Activated T-cell treated with anti-CD3 and anti-CD28 coated beads, Interleukin-2, amount 50 U/mL, for 4 hours (primary cell): ENCODE measurements around the gene ZBTB7A. TPM values are rescaled to one million over a fixed set of nuclear protein-coding genes. Genes with fewer than 3 reads are reported as not detected.
A peak's percentile ranks its signal among the peaks of the same experiment; 100 is the strongest.

Experiments used
- ATAC-seq, 2 donors: fragments of 200-7000 bp; cut with Tn5 transposase; one replicate each; pipeline ENCODE4 v1.10.0; 2021
- DNase-seq: peaks from one replicate; pipeline ENCODE4 v3.0.0-alpha.2; 2020
- H3K27me3 Mint-ChIP-seq: one replicate; pipeline ENCODE4 v1.8.0; 2021; ENCODE audit warnings: low read depth, mixed read lengths
- H3K36me3 Mint-ChIP-seq: one replicate; pipeline ENCODE4 v1.8.0; 2022; ENCODE audit warnings: mixed read lengths; ENCODE audit not compliant: insufficient read depth
- H3K4me1 Mint-ChIP-seq: one replicate; pipeline ENCODE4 v1.8.0; 2021; ENCODE audit warnings: low read depth, mixed read lengths
- H3K4me3 Mint-ChIP-seq: one replicate; pipeline ENCODE4 v1.8.0; 2021; ENCODE audit warnings: mild to moderate bottlenecking, moderate library complexity, mixed read lengths
- H3K9me3 Mint-ChIP-seq: one replicate; pipeline ENCODE4 v1.8.0; 2021; ENCODE audit warnings: mixed read lengths
- total RNA-seq, 3 donors: library from RNA; stranded (reverse); gene quantifications; one replicate each; pipeline ENCODE4 v1.2.1, GENCODE V29; 2021

Gene ZBTB7A
- total RNA-seq, 3 donors from 2014 or later: 46.6 to 49.6 (median 47.4) TPM

GRCh38 chr19:4087787-4088679 is 21.3 kb upstream of the ZBTB7A start:
- Mint-ChIP-seq H3K36me3 (no peaks in the 10 kb centered on the region), H3K4me1 (peaks cover 55% of the 10 kb centered on the region), H3K9me3 (no peaks in the 10 kb centered on the region), H3K4me3 (no peak overlapping the region), H3K27me3 (no peaks in the 10 kb centered on the region)
- no peak for ATAC-seq
- no peak for DNase-seq

GRCh38 chr19:4086411-4086867 is 19.7 kb upstream of the ZBTB7A start:
- ATAC-seq: no peak
- H3K4me1 Mint-ChIP-seq: peaks cover 59% of the 10 kb centered on the region
- H3K4me3 Mint-ChIP-seq: no peak overlapping the region

GRCh38 chr19:4084547-4084877 is 17.8 kb upstream of the ZBTB7A start:
- H3K4me1 Mint-ChIP-seq: peaks cover 56% of the 10 kb centered on the region
- no peaks in the 10 kb centered on the region for H3K36me3 Mint-ChIP-seq
- no peaks in the 10 kb centered on the region for H3K27me3 Mint-ChIP-seq
- H3K4me3 Mint-ChIP-seq: peak overlapping the region; percentile 40
- no peaks in the 10 kb centered on the region for H3K9me3 Mint-ChIP-seq
- ATAC-seq (no peak), DNase-seq (no peak)

More at GRCh38 chr19:4086411-4086867, 19.7 kb upstream of the ZBTB7A start:
- no peaks in the 10 kb centered on the region for H3K36me3 Mint-ChIP-seq
- DNase-seq: no peak
- no peaks in the 10 kb centered on the region for H3K27me3 Mint-ChIP-seq
- H3K9me3 Mint-ChIP-seq: no peaks in the 10 kb centered on the region

- DNase-seq (no peak), ATAC-seq (peak; percentile 17 to 29)
- Mint-ChIP-seq H3K4me1 (peaks cover 53% of the 10 kb centered on the region), H3K36me3 (no peaks in the 10 kb centered on the region), H3K4me3 (peak overlapping the region; percentile 40), H3K27me3 (no peaks in the 10 kb centered on the region), H3K9me3 (no peaks in the 10 kb centered on the region)
These were observed 17.2 kb upstream of the ZBTB7A start for GRCh38 chr19:4083677-4084546.

GRCh38 chr19:4082172-4082571 is 15.5 kb upstream of the ZBTB7A start:
- peaks cover 48% of the 10 kb centered on the region for H3K4me1 Mint-ChIP-seq
- ATAC-seq (no peak), DNase-seq (no peak)
- H3K9me3 Mint-ChIP-seq: no peaks in the 10 kb centered on the region
- H3K36me3 Mint-ChIP-seq: no peaks in the 10 kb centered on the region
- H3K27me3 Mint-ChIP-seq: no peaks in the 10 kb centered on the region
- H3K4me3 Mint-ChIP-seq: no peak overlapping the region

- no peak for DNase-seq
- no peaks in the 10 kb centered on the region for H3K27me3 Mint-ChIP-seq
- ATAC-seq: no peak
- peaks cover 49% of the 10 kb centered on the region for H3K4me1 Mint-ChIP-seq
- H3K36me3 Mint-ChIP-seq: no peaks in the 10 kb centered on the region
- no peak overlapping the region for H3K4me3 Mint-ChIP-seq
- no peaks in the 10 kb centered on the region for H3K9me3 Mint-ChIP-seq
These were observed 14.9 kb upstream of the ZBTB7A start for GRCh38 chr19:4081441-4082129.

GRCh38 chr19:4080473-4080872 is 13.8 kb upstream of the ZBTB7A start:
- H3K27me3 Mint-ChIP-seq: no peaks in the 10 kb centered on the region
- ATAC-seq: no peak
- no peak for DNase-seq
- peaks cover 41% of the 10 kb centered on the region for H3K4me1 Mint-ChIP-seq
- no peak overlapping the region for H3K4me3 Mint-ChIP-seq
- H3K36me3 Mint-ChIP-seq: no peaks in the 10 kb centered on the region
- no peaks in the 10 kb centered on the region for H3K9me3 Mint-ChIP-seq

GRCh38 chr19:4077800-4078684 is 11.3 kb upstream of the ZBTB7A start:
- DNase-seq (peak; percentile 55), ATAC-seq (peak; percentile 73 to 79)
- H3K4me3 Mint-ChIP-seq: peak overlapping the region; percentile 71
- H3K36me3 Mint-ChIP-seq: no peaks in the 10 kb centered on the region
- no peaks in the 10 kb centered on the region for H3K9me3 Mint-ChIP-seq
- no peaks in the 10 kb centered on the region for H3K27me3 Mint-ChIP-seq
- H3K4me1 Mint-ChIP-seq: peaks cover 32% of the 10 kb centered on the region

GRCh38 chr19:4077007-4077374 is 10.3 kb upstream of the ZBTB7A start:
- peak overlapping the region; percentile 4 for H3K4me3 Mint-ChIP-seq

GRCh38 chr19:4075373-4075772 is 8.7 kb upstream of the ZBTB7A start:
- H3K36me3 Mint-ChIP-seq: no peaks in the 10 kb centered on the region
- peaks cover 26% of the 10 kb centered on the region for H3K4me1 Mint-ChIP-seq
- ATAC-seq (no peak), DNase-seq (no peak)
- no peak overlapping the region for H3K4me3 Mint-ChIP-seq
- H3K9me3 Mint-ChIP-seq: no peaks in the 10 kb centered on the region
- H3K27me3 Mint-ChIP-seq: no peaks in the 10 kb centered on the region

More at GRCh38 chr19:4077007-4077374, 10.3 kb upstream of the ZBTB7A start:
- no peak for DNase-seq
- Mint-ChIP-seq H3K4me1 (peaks cover 27% of the 10 kb centered on the region), H3K36me3 (no peaks in the 10 kb centered on the region), H3K9me3 (no peaks in the 10 kb centered on the region), H3K27me3 (no peaks in the 10 kb centered on the region)
- ATAC-seq: no peak

- no peak overlapping the region for H3K4me3 Mint-ChIP-seq
- no peaks in the 10 kb centered on the region for H3K9me3 Mint-ChIP-seq
- no peak for ATAC-seq
- DNase-seq: no peak
- H3K4me1 Mint-ChIP-seq: peaks cover 26% of the 10 kb centered on the region
- H3K27me3 Mint-ChIP-seq: no peaks in the 10 kb centered on the region
- H3K36me3 Mint-ChIP-seq: no peaks in the 10 kb centered on the region
These were observed 4.9 kb upstream of the ZBTB7A start for GRCh38 chr19:4071610-4072009.

- Mint-ChIP-seq H3K27me3 (no peaks in the 10 kb centered on the region), H3K4me3 (peak overlapping the region; percentile 40), H3K4me1 (peaks cover 20% of the 10 kb centered on the region), H3K9me3 (no peaks in the 10 kb centered on the region), H3K36me3 (no peaks in the 10 kb centered on the region)
- no peak for DNase-seq
- ATAC-seq: no peak
These were observed 2.7 kb upstream of the ZBTB7A start for GRCh38 chr19:4069331-4069959.
